GM19372 (cell line): ENCODE results near the gene RAB32.

Experiments used
- ATAC-seq: cut with Tn5 transposase; IDR thresholded peaks from one replicate; pipeline ENCODE4 v1.9.1; 2021; ENCODE audit warnings: mild to moderate bottlenecking, low read depth, moderate library complexity; ENCODE audit not compliant: unreplicated experiment

The RAB32 gene

GRCh38 chr6:146581968-146582367 is 38.3 kb downstream of the RAB32 start:
- no peak for ATAC-seq

GRCh38 chr6:146582857-146583256 is 39.2 kb downstream of the RAB32 start:
- ATAC-seq, result no peak

GRCh38 chr6:146583966-146584365 is 40.3 kb downstream of the RAB32 start:
- no peak for ATAC-seq

DNA sequence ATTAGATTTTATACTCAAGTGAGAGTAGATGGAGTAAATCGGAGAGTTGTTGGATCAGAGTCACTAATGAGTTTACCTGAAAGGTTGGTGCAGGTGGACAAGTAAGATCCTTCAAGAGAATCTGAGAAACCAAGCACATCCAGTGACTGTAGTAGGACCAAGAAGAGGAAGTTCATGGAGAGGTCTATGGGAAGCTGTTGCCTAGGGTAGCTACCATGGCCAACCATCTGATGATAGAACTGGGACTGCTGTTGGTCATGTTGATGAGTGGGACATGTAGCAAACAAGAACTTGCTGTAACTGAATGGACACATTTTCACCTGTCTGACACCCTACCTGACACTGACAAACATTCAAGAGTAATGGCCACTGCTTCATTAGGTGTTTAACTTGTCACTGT is 43.8 kb downstream of the RAB32 start:
- ATAC-seq, result no peak

DNA sequence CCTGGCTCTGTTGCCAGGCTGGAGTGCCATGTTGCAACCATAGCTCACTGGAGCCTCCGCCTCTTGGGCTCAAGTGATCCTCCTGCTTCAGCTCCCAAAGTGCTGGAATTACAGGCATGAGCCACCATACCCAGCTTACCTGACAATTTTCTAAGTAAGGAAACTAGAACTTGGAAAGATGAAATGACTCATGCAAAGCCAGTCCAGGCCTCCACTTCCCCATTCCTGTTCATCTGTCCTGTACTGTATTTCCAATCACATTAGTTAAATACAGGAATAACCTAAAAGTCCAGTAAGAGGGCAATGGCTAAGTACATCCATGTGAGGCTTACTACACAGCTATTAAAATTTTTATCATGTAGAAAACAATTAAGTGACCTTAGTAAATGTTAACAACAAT is 46.9 kb downstream of the RAB32 start:
- no peak for ATAC-seq

GRCh38 chr6:146592451-146592850 is 48.8 kb downstream of the RAB32 start:
- ATAC-seq, result no peak

DNA sequence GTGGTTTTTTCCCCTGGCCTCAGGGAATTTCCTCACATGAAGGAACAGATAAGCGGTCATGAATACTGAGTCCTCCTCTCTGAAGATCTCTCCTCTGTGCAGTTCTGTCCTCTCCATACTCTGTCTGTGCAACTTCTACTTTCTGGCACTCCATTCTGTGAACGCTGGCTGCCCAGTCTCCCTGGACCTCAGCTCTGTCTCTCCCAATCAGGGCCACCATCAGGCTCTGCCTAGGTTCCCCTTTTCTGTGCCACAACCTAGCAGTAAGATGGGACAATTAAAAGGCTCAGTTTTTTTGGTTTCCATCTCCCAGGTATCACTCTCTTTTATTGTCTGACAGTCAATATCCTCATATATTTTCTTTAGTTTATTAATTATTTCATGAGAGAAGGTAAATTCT is 50.4 kb downstream of the RAB32 start:
- no peak for ATAC-seq

DNA sequence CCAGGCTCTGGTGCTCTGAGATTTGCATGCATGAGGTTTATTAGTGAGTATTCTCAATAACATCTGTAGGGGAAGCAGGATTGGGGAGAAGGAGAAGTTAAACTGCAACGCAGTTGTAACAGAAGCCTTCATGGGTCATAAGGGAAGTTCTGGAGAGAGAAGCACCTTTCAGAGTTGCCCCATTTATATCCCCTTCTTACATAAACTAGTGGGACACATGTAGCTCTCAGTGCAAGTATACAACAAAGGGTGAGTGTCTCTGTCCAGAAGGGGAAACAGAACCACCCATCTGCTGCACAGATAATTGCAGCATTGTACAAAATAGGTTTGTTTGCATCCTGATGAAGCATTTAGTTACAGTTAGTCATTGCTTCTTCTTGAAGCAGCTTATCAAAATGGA is 50.9 kb downstream of the RAB32 start:
- ATAC-seq, result no peak

DNA sequence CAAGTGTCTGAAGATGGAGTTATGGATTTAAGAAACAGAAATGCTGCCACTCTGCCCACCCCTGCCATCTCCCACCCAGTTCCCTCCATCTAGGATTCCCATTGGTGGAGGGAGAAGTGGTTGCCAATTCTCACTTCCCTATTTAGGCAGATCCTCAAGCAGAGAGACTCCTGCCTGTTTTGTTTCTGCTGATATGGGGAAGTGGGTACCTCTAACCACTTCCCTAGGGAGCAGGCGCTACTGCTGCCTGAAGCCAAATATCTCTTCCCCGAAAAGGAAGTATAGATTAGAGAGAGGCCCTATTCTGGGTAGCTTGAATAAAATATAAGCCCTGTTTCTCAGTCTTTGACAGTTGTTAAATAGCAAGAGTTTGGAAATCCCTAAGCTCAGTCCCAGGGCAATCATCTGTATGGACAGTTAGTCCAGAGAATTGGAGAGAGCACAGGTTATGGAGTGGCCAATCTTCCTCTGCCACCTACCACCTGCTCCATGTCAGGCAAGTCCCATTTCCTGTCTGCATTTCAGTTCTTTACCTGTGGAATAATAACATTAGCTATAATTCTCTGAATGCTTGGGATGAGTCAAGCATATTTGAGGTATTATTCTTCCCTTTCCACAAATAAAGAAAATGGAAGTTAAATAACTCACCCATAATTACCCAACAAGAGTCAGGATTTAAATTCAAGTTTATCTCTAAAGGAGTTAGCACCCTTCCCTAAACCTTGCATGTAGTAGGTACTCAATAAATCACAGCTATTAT is 52.5 kb downstream of the RAB32 start:
- ATAC-seq, result no peak

- ATAC-seq, result no peak
Observed at GRCh38 chr6:146598772-146599405, 55.3 kb downstream of the RAB32 start, which contains the start of gene ADGB. Gene ADGB, plus strand, starts transcription at chr6:146598972. Its CDS starts 69 bp downstream, at chr6:146599041.

GRCh38 chr6:146601352-146601751 is 57.7 kb downstream of the RAB32 start:
- ATAC-seq, result no peak

- no peak for ATAC-seq
Observed at GRCh38 chr6:146602526-146602925, 58.9 kb downstream of the RAB32 start.
